Ramos (cell line): Measurements from ENCODE around the gene ITGB4.

Source experiments
- in situ Hi-C: fragments of 300-500 bp; cut with MboI; formaldehyde crosslinking; loops from one replicate; pipeline ENCODE4 v1.14.3; 2022; ENCODE audit warnings: low sequenced_read_pairs; ENCODE audit not compliant: unreplicated experiment

ITGB4 gene

GRCh38 chr17:75720656-75721462 lies at the start of gene ITGB4:
Gene ITGB4 (plus strand): TSS chr17:75721459. CDS start chr17:75724704, 3,245 bp downstream.
- in situ Hi-C loops = no loop called here

DNA sequence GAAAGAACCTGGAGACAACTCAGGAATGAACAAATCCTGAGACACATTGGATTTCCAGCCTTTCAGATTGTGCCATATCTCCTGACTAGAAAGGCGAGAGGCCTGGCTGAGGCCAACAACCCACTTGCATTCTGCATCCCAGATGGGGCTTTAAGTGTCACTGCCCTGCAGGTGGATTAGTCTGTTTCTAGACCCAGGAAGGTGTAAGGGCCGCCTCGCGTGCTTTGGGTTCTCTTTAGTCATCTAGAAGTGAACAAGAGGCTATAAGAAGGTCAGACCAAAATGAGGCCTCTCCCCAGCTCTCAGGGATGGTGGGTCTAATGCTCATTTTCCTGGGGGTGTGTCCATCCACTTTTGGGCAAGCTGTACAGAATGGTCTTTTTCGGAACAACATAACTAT lies 49.2 kb upstream of the ITGB4 start:
- in situ Hi-C loops = no loop called here

DNA sequence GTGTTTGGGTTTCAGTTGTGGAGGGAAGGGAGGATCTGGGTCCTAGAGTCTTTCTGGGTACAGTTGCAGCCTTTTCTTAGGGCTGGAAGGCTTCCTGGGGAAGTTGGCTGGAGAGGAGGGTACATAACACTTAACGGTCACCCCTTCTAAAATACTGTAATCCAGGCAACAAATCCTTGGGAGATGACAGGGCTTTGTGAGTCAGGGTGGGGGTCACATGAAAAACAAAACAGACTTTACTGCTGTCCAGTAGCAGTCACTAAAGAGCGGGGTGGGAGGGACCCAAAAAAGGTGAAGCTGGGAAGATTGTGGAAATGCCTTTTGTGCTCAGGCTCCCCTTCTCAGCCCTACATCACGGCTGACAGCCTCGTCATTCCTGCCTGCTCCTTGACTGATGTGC lies 47.8 kb upstream of the ITGB4 start:
- in situ Hi-C loops = no loop called here

GRCh38 chr17:75676461-75676860 lies 44.8 kb upstream of the ITGB4 start:
- in situ Hi-C loops = loop anchor here (5.0 kb wide), 1 partner anchor 66 kb away; no protein-coding TSS in a partner anchor

- in situ Hi-C loops = loop anchor here (5.0 kb wide), 1 partner anchor 63 kb away; no protein-coding TSS in a partner anchor
These were observed 41.5 kb upstream of the ITGB4 start for GRCh38 chr17:75679706-75680211.

- in situ Hi-C loops = no loop called here
These were observed 40.8 kb upstream of the ITGB4 start for GRCh38 chr17:75680431-75680830.

DNA sequence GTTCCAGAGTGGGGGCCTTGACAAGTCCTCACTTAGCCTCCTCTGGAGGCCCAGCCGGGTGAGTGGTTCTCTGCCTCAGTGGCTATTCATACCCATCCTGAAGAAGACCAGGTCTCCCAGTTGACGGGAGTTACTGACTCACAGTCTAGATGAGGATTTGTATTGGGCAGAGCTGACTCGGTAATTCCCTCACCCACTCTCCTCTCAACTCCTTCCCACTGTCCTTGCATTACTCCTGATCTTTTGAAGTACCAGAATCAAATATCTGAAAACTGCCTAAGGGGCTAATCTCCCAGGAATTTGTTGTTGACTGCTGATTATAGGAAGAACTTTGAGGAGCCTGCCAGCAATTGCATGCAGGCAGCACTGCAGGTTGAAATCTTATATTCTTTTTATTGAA lies 40.0 kb upstream of the ITGB4 start:
- in situ Hi-C loops = no loop called here

DNA sequence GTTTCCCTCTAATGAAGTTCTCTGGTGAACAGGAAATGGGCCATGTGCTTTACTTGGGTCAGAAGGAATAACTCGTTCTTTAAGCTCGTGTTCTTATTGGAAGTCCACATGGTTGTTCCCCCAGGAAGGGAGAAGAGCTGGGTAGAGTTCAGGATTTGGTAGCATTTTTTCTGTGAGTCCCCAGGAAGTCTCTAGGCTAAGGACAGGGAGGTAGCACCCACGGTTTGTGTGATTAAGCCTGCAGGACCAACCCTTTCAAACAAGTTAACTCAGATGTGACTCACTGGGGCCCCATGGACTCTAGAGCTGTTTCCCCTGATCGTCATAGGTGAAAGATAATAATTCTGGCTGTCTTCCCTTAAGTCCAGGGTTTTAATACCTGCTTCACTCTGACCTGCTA lies 37.7 kb upstream of the ITGB4 start:
- in situ Hi-C loops = no loop called here

GRCh38 chr17:75684249-75684648 lies 37.0 kb upstream of the ITGB4 start:
- in situ Hi-C loops = no loop called here

- in situ Hi-C loops = no loop called here
These were observed 36.3 kb upstream of the ITGB4 start for GRCh38 chr17:75684924-75685323.

GRCh38 chr17:75685499-75685898 lies 35.8 kb upstream of the ITGB4 start:
- in situ Hi-C loops = no loop called here

DNA sequence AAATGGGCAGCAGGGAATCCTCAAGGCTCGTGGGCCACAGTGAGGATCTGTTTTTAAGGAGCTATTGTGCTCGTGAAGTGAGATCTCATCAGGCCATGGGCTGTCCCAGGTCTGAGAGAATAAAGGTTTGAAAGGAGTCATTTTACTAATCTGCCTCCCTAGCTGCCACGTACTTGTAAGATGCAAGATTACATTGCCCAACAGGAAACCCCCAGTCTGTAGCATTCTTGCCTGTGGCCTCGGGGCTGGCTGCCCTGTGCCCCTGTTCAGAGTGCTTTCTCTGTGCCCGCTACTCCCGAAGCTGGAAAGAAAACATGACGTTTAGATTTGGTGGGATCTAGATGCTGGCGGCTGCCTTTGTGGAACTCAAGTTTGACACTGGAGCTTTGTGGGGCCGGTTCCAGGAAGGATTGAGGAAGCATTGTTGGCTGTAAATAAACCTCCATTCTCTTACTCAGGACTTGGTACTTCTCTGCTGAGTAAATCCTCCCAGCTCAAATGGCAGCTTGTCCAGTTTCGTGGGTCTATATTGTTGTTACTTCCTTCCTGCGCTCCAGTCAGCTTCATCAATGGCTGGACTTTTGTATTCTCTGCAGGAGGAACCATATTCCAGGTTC lies 32.9 kb upstream of the ITGB4 start:
- in situ Hi-C loops = no loop called here

GRCh38 chr17:75689441-75689873 lies 31.8 kb upstream of the ITGB4 start:
- in situ Hi-C loops = no loop called here

- in situ Hi-C loops = no loop called here
These were observed 29.9 kb upstream of the ITGB4 start for GRCh38 chr17:75691371-75691791.

GRCh38 chr17:75691801-75692626 lies 29.2 kb upstream of the ITGB4 start:
- in situ Hi-C loops = no loop called here

- in situ Hi-C loops = no loop called here
These were observed 28.3 kb upstream of the ITGB4 start for GRCh38 chr17:75692976-75693375.

- in situ Hi-C loops = no loop called here
These were observed 27.5 kb upstream of the ITGB4 start for GRCh38 chr17:75693500-75694481.

DNA sequence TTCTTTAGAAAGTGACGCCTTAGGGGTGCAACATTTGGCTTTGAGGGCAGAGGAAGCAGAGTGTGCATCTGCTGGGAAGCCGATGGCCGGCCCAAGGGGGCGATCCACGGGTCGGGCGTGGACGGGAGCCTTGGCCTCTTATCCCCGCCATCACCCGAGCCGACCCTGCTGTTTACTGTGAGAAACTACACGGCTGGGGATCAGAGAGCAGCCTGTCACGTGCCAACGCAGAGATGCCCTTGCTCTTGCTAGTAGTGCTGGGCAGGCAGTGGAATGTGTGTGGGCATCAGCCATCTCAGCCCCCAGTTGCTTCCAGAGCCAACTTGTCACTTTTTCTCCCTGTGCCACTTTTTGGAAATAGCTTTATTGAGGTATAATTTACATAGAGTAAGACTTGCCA lies 26.7 kb upstream of the ITGB4 start:
- in situ Hi-C loops = no loop called here

DNA sequence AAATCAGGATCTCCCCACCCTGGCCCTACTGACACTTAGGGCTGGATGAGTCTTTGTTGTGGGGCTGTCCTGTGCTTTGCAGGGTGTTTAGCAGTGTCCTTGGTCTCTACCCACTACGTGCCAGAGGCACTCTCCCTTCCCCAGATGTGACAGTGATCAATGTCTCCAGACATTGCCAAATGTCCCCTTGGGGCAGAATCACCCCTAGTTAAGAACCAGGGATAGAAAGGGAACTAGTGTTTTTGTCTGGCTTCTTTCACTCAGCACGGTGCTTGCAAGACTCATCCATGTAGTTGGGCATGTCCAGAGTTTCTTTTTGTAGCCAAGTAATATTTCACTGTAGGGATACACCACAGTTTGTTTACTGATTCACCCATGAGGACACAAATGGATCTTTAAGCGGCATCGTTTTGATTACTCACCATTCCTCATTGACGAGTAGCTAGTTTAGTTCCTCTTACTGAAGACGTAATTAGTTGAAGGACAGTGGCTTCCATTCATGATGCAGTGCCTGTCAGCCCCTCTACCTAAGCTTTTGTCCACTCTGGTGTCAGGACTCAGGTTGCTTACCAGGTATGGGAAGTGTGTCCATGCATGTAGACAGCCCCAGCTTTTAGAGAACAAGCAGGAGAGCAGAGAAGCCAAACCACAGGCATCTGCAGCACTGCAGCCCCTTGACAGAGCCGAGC lies 26.0 kb upstream of the ITGB4 start:
- in situ Hi-C loops = no loop called here
